Right lung (tissue), 5 donors: Measurements from ENCODE around the gene KRTAP9-2. TPM values are rescaled to one million over a fixed set of nuclear protein-coding genes. Genes with fewer than 3 reads are reported as not detected.
"Not testable (repeated sequence)": the region's sequence is repeated elsewhere in the genome, so short reads cannot be mapped to it uniquely, and the experiment has no call there.

Source experiments
- DNase-seq, 2 donors: peaks; one replicate each; pipeline ENCODE4 v3.0.0-alpha.2; 2013
- polyA plus RNA-seq, 5 donors: library from polyadenylated mRNA; unstranded; fragments of 120-200 nt; gene quantifications; one replicate each; pipeline versions ENCODE4 v1.2.1 to v1.2.3, GENCODE V29; 2013; ENCODE audit warnings: inconsistent platforms in 1 of 5, low replicate concordance in 1 of 5; ENCODE audit not compliant: insufficient read length in 5 of 5, insufficient read depth in 1 of 5

KRTAP9-2 gene
- polyA plus RNA-seq, 5 donors, result not detected

DNA sequence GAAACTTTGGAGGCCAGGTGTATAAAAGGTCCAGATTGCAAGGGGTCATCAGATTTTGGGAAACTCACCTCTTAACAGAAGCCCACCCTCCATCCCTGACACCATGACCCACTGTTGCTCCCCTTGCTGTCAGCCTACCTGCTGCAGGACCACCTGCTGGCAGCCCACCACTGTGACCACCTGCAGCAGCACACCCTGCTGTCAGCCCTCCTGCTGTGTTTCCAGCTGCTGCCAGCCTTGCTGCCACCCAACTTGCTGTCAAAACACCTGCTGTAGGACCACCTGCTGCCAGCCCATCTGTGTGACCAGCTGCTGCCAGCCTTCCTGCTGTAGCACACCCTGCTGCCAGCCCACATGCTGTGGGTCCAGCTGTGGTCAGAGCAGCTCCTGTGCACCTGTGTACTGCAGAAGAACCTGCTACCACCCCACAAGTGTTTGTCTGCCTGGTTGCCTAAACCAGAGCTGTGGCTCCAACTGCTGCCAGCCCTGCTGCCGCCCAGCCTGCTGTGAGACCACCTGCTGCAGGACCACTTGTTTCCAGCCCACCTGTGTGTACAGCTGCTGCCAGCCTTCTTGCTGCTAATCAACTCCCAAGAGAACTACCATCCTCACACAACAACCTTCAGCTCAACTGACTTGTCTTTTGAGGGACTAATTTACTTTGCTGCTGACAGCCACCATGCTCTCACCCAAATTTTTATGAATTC lies 6.1 kb downstream of the KRTAP9-2 start, which contains the start of gene KRTAP9-3:
Gene KRTAP9-3 (plus strand): TSS at position 51 of the 707 bp plus-strand sequence. CDS start 53 bp downstream, at position 104.
- DNase-seq, result not testable (repeated sequence)

DNA sequence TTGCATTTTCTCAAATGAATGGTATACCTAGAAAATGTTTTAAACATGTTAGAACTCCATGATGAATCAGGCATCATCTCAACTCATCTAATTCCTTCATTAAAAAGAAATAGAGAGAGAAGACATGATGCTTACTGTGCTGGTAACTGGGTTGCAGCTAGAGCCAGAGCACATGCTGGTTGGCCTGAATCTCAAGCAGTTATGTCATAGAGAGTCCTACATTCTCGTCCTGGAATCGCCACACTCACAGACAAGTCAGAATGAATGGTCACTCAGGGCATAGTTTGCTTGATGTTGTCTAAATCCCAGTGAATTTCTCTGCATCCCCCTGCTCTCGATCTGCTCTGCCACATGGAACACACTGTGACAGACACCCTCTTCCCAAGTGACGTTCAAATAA lies 10.7 kb downstream of the KRTAP9-2 start:
- DNase-seq, result not testable (repeated sequence)

GRCh38 chr17:41237949-41238437 lies 11.5 kb downstream of the KRTAP9-2 start, which contains the start of gene KRTAP9-8:
Gene KRTAP9-8 (plus strand): TSS chr17:41237999. CDS start chr17:41238052, 53 bp downstream.
- DNase-seq, result not testable (repeated sequence)

GRCh38 chr17:41246995-41247787 lies 20.7 kb downstream of the KRTAP9-2 start:
- DNase-seq, result not testable (repeated sequence)

DNA sequence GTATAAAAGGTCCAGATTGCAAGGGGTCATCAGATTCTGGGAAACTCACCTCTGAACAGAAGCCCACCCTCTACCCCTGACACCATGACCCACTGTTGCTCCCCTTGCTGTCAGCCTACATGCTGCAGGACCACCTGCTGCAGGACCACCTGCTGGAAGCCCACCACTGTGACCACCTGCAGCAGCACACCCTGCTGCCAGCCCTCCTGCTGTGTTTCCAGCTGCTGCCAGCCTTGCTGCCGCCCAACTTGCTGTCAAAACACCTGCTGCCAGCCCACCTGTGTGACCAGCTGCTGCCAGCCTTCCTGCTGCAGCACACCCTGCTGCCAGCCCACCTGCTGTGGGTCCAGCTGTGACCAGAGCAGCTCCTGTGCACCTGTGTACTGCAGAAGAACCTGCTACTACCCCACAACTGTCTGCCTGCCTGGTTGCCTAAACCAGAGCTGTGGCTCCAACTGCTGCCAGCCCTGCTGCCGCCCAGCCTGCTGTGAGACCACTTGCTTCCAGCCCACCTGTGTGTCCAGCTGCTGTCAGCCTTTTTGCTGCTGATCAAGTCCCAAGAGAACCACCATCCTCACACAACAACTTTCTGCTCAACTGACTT lies 23.3 kb downstream of the KRTAP9-2 start, which contains the start of gene KRTAP9-4:
Gene KRTAP9-4 (plus strand): TSS at position 51 of the 604 bp plus-strand sequence. CDS start 34 bp downstream, at position 85.
- not testable (repeated sequence) for DNase-seq

GRCh38 chr17:41251261-41251660 lies 24.8 kb downstream of the KRTAP9-2 start:
- DNase-seq, result no peak

DNA sequence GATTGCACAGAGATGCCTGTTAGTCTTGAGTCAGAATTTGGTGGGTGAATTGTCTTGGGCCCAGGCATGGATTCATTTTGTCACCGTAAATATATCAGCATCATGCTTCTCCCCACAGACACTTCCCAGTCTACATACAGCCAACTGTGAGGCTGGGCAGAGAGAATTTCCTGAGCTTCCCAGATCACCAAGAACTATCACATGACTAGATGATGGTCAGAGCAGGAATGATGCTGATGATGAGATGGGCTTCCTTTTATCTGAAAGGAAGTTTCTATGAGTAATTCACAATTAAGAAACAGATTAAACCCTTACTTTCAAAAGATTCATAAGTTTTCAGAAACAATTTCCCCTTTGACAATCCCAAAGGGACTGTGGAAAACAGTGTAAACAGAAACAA lies 28.4 kb downstream of the KRTAP9-2 start:
- DNase-seq, result no peak

DNA sequence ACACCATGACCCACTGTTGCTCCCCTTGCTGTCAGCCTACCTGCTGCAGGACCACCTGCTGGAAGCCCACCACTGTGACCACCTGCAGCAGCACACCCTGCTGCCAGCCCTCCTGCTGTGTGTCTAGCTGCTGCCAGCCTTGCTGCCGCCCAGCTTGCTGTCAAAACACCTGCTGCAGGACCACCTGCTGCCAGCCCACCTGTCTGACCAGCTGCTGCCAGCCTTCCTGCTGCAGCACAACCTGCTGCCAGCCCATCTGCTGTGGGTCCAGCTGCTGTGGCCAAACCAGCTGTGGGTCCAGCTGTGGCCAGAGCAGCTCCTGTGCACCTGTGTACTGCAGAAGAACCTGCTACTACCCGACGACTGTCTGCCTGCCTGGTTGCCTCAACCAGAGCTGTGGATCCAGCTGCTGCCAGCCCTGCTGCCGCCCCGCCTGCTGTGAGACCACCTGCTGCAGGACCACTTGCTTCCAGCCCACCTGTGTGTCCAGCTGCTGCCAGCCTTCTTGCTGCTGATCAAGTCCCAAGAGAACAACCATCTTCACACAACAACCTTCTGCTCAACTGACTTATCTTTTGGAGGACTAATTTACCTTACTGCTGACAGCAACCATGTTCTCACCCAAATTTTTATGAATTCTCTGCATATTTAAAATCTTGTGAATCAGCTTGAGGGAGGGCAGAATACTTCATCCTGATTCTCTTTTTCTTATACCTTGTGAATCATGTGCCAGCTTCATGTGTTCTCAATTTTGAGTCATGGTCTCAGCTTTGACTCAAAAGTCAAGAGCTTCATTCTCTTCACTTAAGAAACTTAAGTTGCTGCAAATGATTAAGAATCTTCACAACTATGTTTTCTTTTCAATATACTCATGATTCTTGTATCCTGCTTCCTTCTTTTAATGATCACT lies 29.2 kb downstream of the KRTAP9-2 start, which contains the start of gene KRTAP9-9:
Gene KRTAP9-9 (plus strand): TSS at position 4 of the 910 bp plus-strand sequence.
- not testable (repeated sequence) for DNase-seq

- no peak for DNase-seq
Observed at GRCh38 chr17:41256291-41256685, 29.8 kb downstream of the KRTAP9-2 start.

DNA sequence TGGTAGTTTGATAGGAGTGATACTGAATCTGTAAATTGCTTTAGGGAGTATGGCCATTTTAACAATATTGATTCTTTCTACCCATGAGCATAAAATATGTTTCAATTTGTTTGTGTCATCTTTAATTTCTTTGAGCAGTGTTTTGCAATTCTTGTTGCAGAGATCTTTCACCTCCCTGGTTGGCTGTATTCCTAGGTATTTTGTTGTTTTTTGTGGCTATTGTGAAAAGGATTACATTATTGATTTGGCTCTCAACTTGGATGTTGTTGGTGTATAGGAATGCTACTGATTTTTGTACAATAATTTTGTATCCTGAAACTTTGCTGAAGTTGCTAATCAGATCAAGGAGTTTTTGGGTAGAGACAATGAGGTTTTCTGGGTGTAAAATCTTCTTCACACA lies 32.0 kb downstream of the KRTAP9-2 start:
- DNase-seq, result no peak

- DNase-seq, result no peak
Observed at GRCh38 chr17:41263212-41263611, 36.8 kb downstream of the KRTAP9-2 start.

GRCh38 chr17:41264599-41264998 lies 38.2 kb downstream of the KRTAP9-2 start:
- no peak for DNase-seq

- DNase-seq, result no peak
Observed at GRCh38 chr17:41265078-41265477, 38.6 kb downstream of the KRTAP9-2 start, which contains the start of gene KRTAP9-6. Gene KRTAP9-6 (plus strand): TSS chr17:41265378. CDS start chr17:41265378, 0 bp downstream.

GRCh38 chr17:41267711-41268110 lies 41.3 kb downstream of the KRTAP9-2 start:
- DNase-seq, result no peak

- DNase-seq, result not testable (repeated sequence)
Observed at GRCh38 chr17:41271323-41271722, 44.9 kb downstream of the KRTAP9-2 start.

- DNase-seq, result no peak
Observed at GRCh38 chr17:41271858-41272257, 45.4 kb downstream of the KRTAP9-2 start.

DNA sequence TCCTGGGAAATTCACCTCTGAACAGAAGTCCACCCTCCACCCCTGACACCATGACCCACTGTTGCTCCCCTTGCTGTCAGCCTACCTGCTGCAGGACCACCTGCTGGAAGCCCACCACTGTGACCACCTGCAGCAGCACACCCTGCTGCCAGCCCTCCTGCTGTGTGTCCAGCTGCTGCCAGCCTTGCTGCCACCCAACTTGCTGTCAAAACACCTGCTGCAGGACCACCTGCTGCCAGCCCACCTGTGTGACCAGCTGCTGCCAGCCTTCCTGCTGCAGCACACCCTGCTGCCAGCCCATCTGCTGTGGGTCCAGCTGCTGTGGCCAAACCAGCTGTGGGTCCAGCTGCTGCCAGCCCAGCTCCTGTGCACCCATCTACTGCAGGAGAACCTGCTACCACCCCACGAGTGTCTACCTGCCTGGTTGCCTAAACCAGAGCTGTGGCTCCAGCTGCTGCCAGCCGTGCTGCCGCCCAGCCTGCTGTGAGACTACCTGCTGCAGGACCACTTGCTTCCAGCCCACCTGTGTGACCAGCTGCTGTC lies 49.3 kb downstream of the KRTAP9-2 start, which contains the start of gene KRTAP9-7:
Gene KRTAP9-7 (plus strand): TSS at position 51 of the 543 bp plus-strand sequence. CDS start 0 bp downstream, at position 51.
- not testable (repeated sequence) for DNase-seq
